Effector memory CD4-positive, alpha-beta T cell (primary cell): Measurements from ENCODE around the gene HMOX2.

Experiments used
- DNase-seq, 3 donors: peaks; one replicate each; pipeline ENCODE4 v3.0.0-alpha.2; 2020
- H3K27ac ChIP-seq: 2 replicates; pipeline ENCODE4 v1.7.0; 2013; ENCODE audit warnings: mild to moderate bottlenecking, low read length, moderate library complexity; ENCODE audit not compliant: insufficient read depth, poor library complexity, severe bottlenecking
- H3K27me3 ChIP-seq: replicated peaks from 2 replicates; pipeline ENCODE4 v1.7.0; 2013; ENCODE audit warnings: mild to moderate bottlenecking, low read length; ENCODE audit not compliant: insufficient read depth, control insufficient read depth, poor library complexity, severe bottlenecking
- H3K36me3 ChIP-seq: 2 replicates; pipeline ENCODE4 v1.7.0; 2013; ENCODE audit warnings: mild to moderate bottlenecking, low read length, moderate library complexity; ENCODE audit not compliant: control insufficient read depth, insufficient read depth
- H3K4me1 ChIP-seq: 2 replicates; pipeline ENCODE4 v1.7.0; 2013; ENCODE audit warnings: low read length, mild to moderate bottlenecking; ENCODE audit not compliant: control insufficient read depth, insufficient read depth, poor library complexity, severe bottlenecking
- H3K4me3 ChIP-seq: 2 replicates; pipeline ENCODE4 v1.7.0; 2013; ENCODE audit warnings: low read length, low read depth, mild to moderate bottlenecking; ENCODE audit not compliant: insufficient read depth, poor library complexity, severe bottlenecking
- H3K9me3 ChIP-seq: 2 replicates; pipeline ENCODE4 v1.7.0; 2013; ENCODE audit warnings: mild to moderate bottlenecking, low read length, moderate library complexity; ENCODE audit not compliant: control insufficient read depth

Gene HMOX2

GRCh38 chr16:4510747-4511426 is 34.7 kb downstream of the HMOX2 start:
- H3K4me3 ChIP-seq, result no peak overlapping the region
- H3K27ac ChIP-seq, result no peak overlapping the region
- H3K27me3 ChIP-seq, result no peaks in the 10 kb centered on the region
- DNase-seq, result no peak
- H3K4me1 ChIP-seq, result peaks cover 32% of the 10 kb centered on the region
- H3K36me3 ChIP-seq, result peaks cover 66% of the 10 kb centered on the region
- no peaks in the 10 kb centered on the region for H3K9me3 ChIP-seq

GRCh38 chr16:4511441-4512082 is 35.4 kb downstream of the HMOX2 start:
- H3K9me3 ChIP-seq, result no peaks in the 10 kb centered on the region
- H3K4me1 ChIP-seq, result peaks cover 27% of the 10 kb centered on the region
- DNase-seq, result no peak
- H3K36me3 ChIP-seq, result peaks cover 66% of the 10 kb centered on the region
- H3K27me3 ChIP-seq, result no peaks in the 10 kb centered on the region
- no peak overlapping the region for H3K4me3 ChIP-seq
- no peak overlapping the region for H3K27ac ChIP-seq

GRCh38 chr16:4512473-4512872 is 36.3 kb downstream of the HMOX2 start:
- Histone ChIP-seq H3K4me3 (no peak overlapping the region), H3K9me3 (no peaks in the 10 kb centered on the region), H3K36me3 (peaks cover 57% of the 10 kb centered on the region), H3K27ac (no peak overlapping the region), H3K4me1 (peaks cover 24% of the 10 kb centered on the region), H3K27me3 (no peaks in the 10 kb centered on the region)
- no peak for DNase-seq

GRCh38 chr16:4513086-4513860 is 37.1 kb downstream of the HMOX2 start:
- DNase-seq, result no peak
- Histone ChIP-seq H3K27me3 (no peaks in the 10 kb centered on the region), H3K4me1 (peaks cover 24% of the 10 kb centered on the region), H3K27ac (peak overlapping the region; percentile 47), H3K4me3 (no peak overlapping the region), H3K9me3 (no peaks in the 10 kb centered on the region), H3K36me3 (peaks cover 49% of the 10 kb centered on the region)

- no peaks in the 10 kb centered on the region for H3K27me3 ChIP-seq
- peak overlapping the region; percentile 47 for H3K27ac ChIP-seq
- no peak overlapping the region for H3K4me3 ChIP-seq
- no peaks in the 10 kb centered on the region for H3K9me3 ChIP-seq
- H3K36me3 ChIP-seq, result peaks cover 43% of the 10 kb centered on the region
- no peak for DNase-seq
- H3K4me1 ChIP-seq, result peaks cover 24% of the 10 kb centered on the region
Observed at GRCh38 chr16:4513881-4514280, 37.7 kb downstream of the HMOX2 start.

GRCh38 chr16:4514606-4515005 is 38.4 kb downstream of the HMOX2 start:
- no peak for DNase-seq
- Histone ChIP-seq H3K9me3 (no peaks in the 10 kb centered on the region), H3K36me3 (peaks cover 36% of the 10 kb centered on the region), H3K4me1 (peaks cover 24% of the 10 kb centered on the region), H3K27ac (peak overlapping the region; percentile 47), H3K27me3 (no peaks in the 10 kb centered on the region), H3K4me3 (no peak overlapping the region)

GRCh38 chr16:4515611-4516233 is 39.5 kb downstream of the HMOX2 start:
- Histone ChIP-seq H3K27me3 (no peaks in the 10 kb centered on the region), H3K36me3 (peaks cover 27% of the 10 kb centered on the region), H3K27ac (peak overlapping the region; percentile 24), H3K4me1 (peaks cover 24% of the 10 kb centered on the region), H3K9me3 (no peaks in the 10 kb centered on the region), H3K4me3 (no peak overlapping the region)
- no peak for DNase-seq

- Histone ChIP-seq H3K4me1 (peaks cover 24% of the 10 kb centered on the region), H3K4me3 (no peak overlapping the region), H3K36me3 (peaks cover 3% of the 10 kb centered on the region), H3K9me3 (no peaks in the 10 kb centered on the region), H3K27me3 (no peaks in the 10 kb centered on the region), H3K27ac (no peak overlapping the region)
- DNase-seq, result no peak
Observed at GRCh38 chr16:4517812-4518680, 41.8 kb downstream of the HMOX2 start.

- Histone ChIP-seq H3K4me3 (no peak overlapping the region), H3K4me1 (peaks cover 14% of the 10 kb centered on the region), H3K9me3 (no peaks in the 10 kb centered on the region), H3K27me3 (no peaks in the 10 kb centered on the region), H3K27ac (no peak overlapping the region), H3K36me3 (no peaks in the 10 kb centered on the region)
- no peak for DNase-seq
Observed at GRCh38 chr16:4519274-4520058, 43.3 kb downstream of the HMOX2 start.
